SHP77 treated with DMSO at 0.1 percent for 48 hours (cell line): ENCODE results near the gene GRIK4.
"Not testable (repeated sequence)": the region's sequence is repeated elsewhere in the genome, so short reads cannot be mapped to it uniquely, and the experiment has no call there.

Experiments used
- DNase-seq: peaks from one replicate; lab custom pipeline; 2025; lab: John Stamatoyannopoulos, UW

Gene GRIK4

GRCh38 chr11:120577041-120577440 is 65.5 kb downstream of the GRIK4 start:
- DNase-seq, result no peak

- no peak for DNase-seq
These were observed 66.2 kb downstream of the GRIK4 start for GRCh38 chr11:120577624-120578363.

GRCh38 chr11:120578596-120579154 is 67.1 kb downstream of the GRIK4 start:
- DNase-seq, result no peak

GRCh38 chr11:120579611-120580031 is 68.1 kb downstream of the GRIK4 start:
- no peak for DNase-seq

GRCh38 chr11:120581313-120581712 is 69.8 kb downstream of the GRIK4 start:
- no peak for DNase-seq

GRCh38 chr11:120582535-120582934 is 71.0 kb downstream of the GRIK4 start:
- DNase-seq, result not testable (repeated sequence)

- DNase-seq, result no peak
These were observed 74.5 kb downstream of the GRIK4 start for GRCh38 chr11:120586072-120586471.

GRCh38 chr11:120586728-120587127 is 75.2 kb downstream of the GRIK4 start:
- DNase-seq, result no peak

- DNase-seq, result no peak
These were observed 75.8 kb downstream of the GRIK4 start for GRCh38 chr11:120587299-120587698.

GRCh38 chr11:120589376-120589775 is 77.8 kb downstream of the GRIK4 start:
- no peak for DNase-seq

GRCh38 chr11:120590472-120590871 is 78.9 kb downstream of the GRIK4 start:
- no peak for DNase-seq

- DNase-seq, result no peak
These were observed 83.2 kb downstream of the GRIK4 start for GRCh38 chr11:120594746-120595145.

GRCh38 chr11:120595557-120595956 is 84.0 kb downstream of the GRIK4 start:
- DNase-seq, result no peak

- DNase-seq, result no peak
These were observed 86.0 kb downstream of the GRIK4 start for GRCh38 chr11:120597250-120598215.

GRCh38 chr11:120598517-120599257 is 87.1 kb downstream of the GRIK4 start:
- no peak for DNase-seq

GRCh38 chr11:120599816-120600420 is 88.4 kb downstream of the GRIK4 start:
- no peak for DNase-seq

- no peak for DNase-seq
These were observed 90.0 kb downstream of the GRIK4 start for GRCh38 chr11:120601536-120601935.

- no peak for DNase-seq
These were observed 91.5 kb downstream of the GRIK4 start for GRCh38 chr11:120603071-120603470.

GRCh38 chr11:120605469-120605868 is 93.9 kb downstream of the GRIK4 start:
- DNase-seq, result no peak

GRCh38 chr11:120606211-120607010 is 94.9 kb downstream of the GRIK4 start:
- no peak for DNase-seq

- no peak for DNase-seq
These were observed 96.5 kb downstream of the GRIK4 start for GRCh38 chr11:120608061-120608460.
